Natural killer cell (primary cell): ENCODE data around the gene ACSM5. TPM values are rescaled to one million over a fixed set of nuclear protein-coding genes. Genes with fewer than 3 reads are reported as not detected.
"Not testable (repeated sequence)": the region's sequence is repeated elsewhere in the genome, so short reads cannot be mapped to it uniquely, and the experiment has no call there.

ENCODE experiments used
- ATAC-seq, 3 donors: fragments of 150-1000 bp in 2 of 3; fragments of 200-7000 bp in 1 of 3; cut with Tn5 transposase; 1 replicate in 1 of 3; 2 replicates in 2 of 3; pipeline ENCODE4 v1.10.0; 2021; ENCODE audit warnings: mild to moderate bottlenecking in 2 of 3, moderate library complexity in 2 of 3
- DNase-seq, 2 donors: peaks; one replicate each; pipeline versions ENCODE4 v3.0.0 to v3.0.0-alpha.2; 2013 to 2021; ENCODE audit warnings: mixed read lengths in 1 of 2
- H3K27ac ChIP-seq: one replicate; pipeline ENCODE4 v1.5.1; 2013; ENCODE audit warnings: mild to moderate bottlenecking, low read length
- H3K27me3 ChIP-seq: one replicate; pipeline ENCODE4 v1.6.1; 2013; ENCODE audit warnings: low read length; ENCODE audit not compliant: control insufficient read depth, insufficient read depth
- H3K36me3 ChIP-seq: one replicate; pipeline ENCODE4 v1.6.1; 2013; ENCODE audit warnings: low read length; ENCODE audit not compliant: control insufficient read depth, insufficient read depth
- H3K4me1 ChIP-seq: one replicate; pipeline ENCODE4 v1.6.1; 2013; ENCODE audit warnings: low read length; ENCODE audit not compliant: control insufficient read depth, insufficient read depth
- H3K4me3 ChIP-seq: one replicate; pipeline ENCODE4 v1.5.1; 2013; ENCODE audit warnings: low read length
- H3K9me3 ChIP-seq: one replicate; pipeline ENCODE4 v1.6.1; 2013; ENCODE audit warnings: low read length; ENCODE audit not compliant: control insufficient read depth, insufficient read depth
- H3K27ac Mint-ChIP-seq, 2 donors: one replicate each; pipeline ENCODE4 v1.8.0; 2022; ENCODE audit warnings: mild to moderate bottlenecking in 2 of 2, mixed read lengths in 2 of 2, moderate library complexity in 1 of 2
- H3K27me3 Mint-ChIP-seq, 2 donors: one replicate each; pipeline ENCODE4 v1.8.0; 2022; ENCODE audit warnings: low read depth in 2 of 2, mixed read lengths in 2 of 2
- H3K36me3 Mint-ChIP-seq: one replicate; pipeline ENCODE4 v1.8.0; 2022; ENCODE audit warnings: mixed read lengths
- H3K4me1 Mint-ChIP-seq, 2 donors: one replicate each; pipeline ENCODE4 v1.8.0; 2022; ENCODE audit warnings: mixed read lengths in 2 of 2
- H3K4me3 Mint-ChIP-seq: one replicate; pipeline ENCODE4 v1.8.0; 2022; ENCODE audit warnings: mild to moderate bottlenecking, moderate library complexity, mixed read lengths
- H3K9me3 Mint-ChIP-seq, 2 donors: one replicate each; pipeline ENCODE4 v1.8.0; 2022; ENCODE audit warnings: mixed read lengths in 2 of 2
- WGBS: methylation state at CpG from one replicate; pipeline ENCODE4 v1.1.7; 2013; ENCODE audit warnings: missing lambda C conversion rate; ENCODE audit not compliant: insufficient coverage; 5-methylcytosine and 5-hydroxymethylcytosine counted together
- intact Hi-C: fragments of 100-400 bp; cut with micrococcal nuclease; formaldehyde crosslinking; loops from one replicate; pipeline ENCODE4 v1.14.2; 2022
- total RNA-seq, 4 donors: library from RNA; stranded (reverse); fragments of 120-200 nt in 1 of 4; gene quantifications; one replicate each; pipeline versions ENCODE4 v1.2.3 to v1.2.4, GENCODE V29; 2013 to 2022
- TF ChIP-seq, protein P1 (sequence below): fragments of 200-600 bp; IDR thresholded peaks from one replicate; pipeline ENCODE4 v1.8.0; 2022; ENCODE audit warnings: antibody characterized with exemption

Gene ACSM5
- total RNA-seq, 3 donors from 2014 or later (not counting 1 experiment from before 2014, with no cell fraction given), result not detected

GRCh38 chr16:20421748-20422147 lies 12.4 kb downstream of the ACSM5 start:
- H3K4me3 Mint-ChIP-seq, H3K36me3 Mint-ChIP-seq, H3K9me3 Mint-ChIP-seq, H3K4me1 Mint-ChIP-seq, H3K27me3 ChIP-seq, H3K9me3 ChIP-seq, H3K4me3 ChIP-seq, H3K27me3 Mint-ChIP-seq, DNase-seq, ATAC-seq, H3K27ac Mint-ChIP-seq, H3K36me3 ChIP-seq, H3K27ac ChIP-seq, H3K4me1 ChIP-seq, intact Hi-C loops: not testable (repeated sequence)
- 78% methylated on average over 1 of the region's 2 CpGs for WGBS

DNA sequence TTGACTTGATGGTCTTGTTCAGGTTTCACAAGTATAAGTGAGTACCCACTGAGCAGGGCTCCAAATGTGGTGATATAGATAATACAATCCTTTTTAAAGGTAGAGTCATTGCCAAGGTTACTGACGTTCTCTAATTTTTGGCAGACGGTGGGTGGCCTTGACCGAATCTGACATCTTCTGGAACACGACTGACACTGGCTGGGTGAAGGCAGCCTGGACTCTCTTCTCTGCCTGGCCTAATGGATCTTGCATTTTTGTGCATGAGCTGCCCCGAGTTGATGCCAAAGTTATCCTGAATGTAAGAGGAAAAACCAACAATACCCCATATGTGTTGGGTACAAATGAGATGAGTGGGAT lies 14.4 kb downstream of the ACSM5 start:
- intact Hi-C loops, H3K9me3 Mint-ChIP-seq, H3K27me3 Mint-ChIP-seq, H3K36me3 ChIP-seq, H3K9me3 ChIP-seq, H3K4me1 Mint-ChIP-seq, H3K27me3 ChIP-seq, H3K4me1 ChIP-seq, DNase-seq, H3K27ac Mint-ChIP-seq, H3K4me3 ChIP-seq, H3K27ac ChIP-seq, ATAC-seq, H3K4me3 Mint-ChIP-seq, H3K36me3 Mint-ChIP-seq: not testable (repeated sequence)
- 96% methylated on average over 4 of the region's 5 CpGs for whole genome bisulfite sequencing

DNA sequence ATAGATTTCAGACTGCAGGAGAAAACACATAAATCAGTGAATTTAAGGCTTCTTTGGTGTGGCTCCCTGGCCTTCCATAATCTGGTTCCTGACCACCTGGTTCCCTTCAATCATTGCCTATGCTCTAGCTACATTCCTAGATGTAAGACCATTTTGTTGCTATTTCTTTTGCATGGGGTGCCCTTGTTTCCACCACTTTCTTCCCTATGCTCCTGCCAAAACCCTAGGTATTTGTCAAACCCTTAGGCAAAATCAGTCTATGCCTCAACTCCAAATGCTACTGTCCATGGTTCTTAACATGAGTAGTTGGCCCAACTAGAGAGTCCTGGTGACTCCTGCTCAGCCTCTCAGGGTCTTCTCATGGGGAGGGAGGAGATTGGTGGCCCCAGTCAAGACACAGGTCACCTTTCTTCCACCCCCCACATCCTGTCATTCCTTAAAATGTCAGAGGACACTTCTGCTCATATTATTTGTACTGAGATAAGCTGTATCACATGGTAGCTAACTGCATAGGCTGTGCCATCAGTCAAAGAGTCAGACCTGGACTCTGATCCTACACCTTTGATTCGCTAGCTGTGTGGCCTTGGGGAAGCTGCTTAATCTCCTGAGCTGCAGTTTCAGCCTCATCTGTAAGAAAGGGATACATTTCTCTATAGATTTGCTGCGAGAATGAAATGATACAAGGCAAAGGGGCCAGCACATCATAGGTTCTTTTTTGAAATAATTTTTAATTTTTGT lies 15.0 kb downstream of the ACSM5 start:
- TF ChIP-seq, protein P1, sequence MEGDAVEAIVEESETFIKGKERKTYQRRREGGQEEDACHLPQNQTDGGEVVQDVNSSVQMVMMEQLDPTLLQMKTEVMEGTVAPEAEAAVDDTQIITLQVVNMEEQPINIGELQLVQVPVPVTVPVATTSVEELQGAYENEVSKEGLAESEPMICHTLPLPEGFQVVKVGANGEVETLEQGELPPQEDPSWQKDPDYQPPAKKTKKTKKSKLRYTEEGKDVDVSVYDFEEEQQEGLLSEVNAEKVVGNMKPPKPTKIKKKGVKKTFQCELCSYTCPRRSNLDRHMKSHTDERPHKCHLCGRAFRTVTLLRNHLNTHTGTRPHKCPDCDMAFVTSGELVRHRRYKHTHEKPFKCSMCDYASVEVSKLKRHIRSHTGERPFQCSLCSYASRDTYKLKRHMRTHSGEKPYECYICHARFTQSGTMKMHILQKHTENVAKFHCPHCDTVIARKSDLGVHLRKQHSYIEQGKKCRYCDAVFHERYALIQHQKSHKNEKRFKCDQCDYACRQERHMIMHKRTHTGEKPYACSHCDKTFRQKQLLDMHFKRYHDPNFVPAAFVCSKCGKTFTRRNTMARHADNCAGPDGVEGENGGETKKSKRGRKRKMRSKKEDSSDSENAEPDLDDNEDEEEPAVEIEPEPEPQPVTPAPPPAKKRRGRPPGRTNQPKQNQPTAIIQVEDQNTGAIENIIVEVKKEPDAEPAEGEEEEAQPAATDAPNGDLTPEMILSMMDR, result no peak
- WGBS, result 73% methylated on average over 2 of the region's 2 CpGs

GRCh38 chr16:20427401-20427797 lies 18.1 kb downstream of the ACSM5 start:
- DNase-seq, H3K27ac Mint-ChIP-seq, H3K27ac ChIP-seq, H3K27me3 Mint-ChIP-seq, ATAC-seq, H3K4me3 ChIP-seq, intact Hi-C loops, H3K4me3 Mint-ChIP-seq, H3K27me3 ChIP-seq, H3K9me3 Mint-ChIP-seq, H3K36me3 ChIP-seq, H3K36me3 Mint-ChIP-seq, H3K4me1 ChIP-seq, H3K4me1 Mint-ChIP-seq, H3K9me3 ChIP-seq: not testable (repeated sequence)
- 73% methylated on average over 2 of the region's 2 CpGs for WGBS

More for the DNA sequence above, 15.0 kb downstream of the ACSM5 start:
- Histone ChIP-seq H3K4me1 (no peaks in the 10 kb centered on the region), H3K4me3 (no peak overlapping the region), H3K36me3 (no peaks in the 10 kb centered on the region), H3K27ac (no peak overlapping the region), H3K27me3 (no peaks in the 10 kb centered on the region), H3K9me3 (no peaks in the 10 kb centered on the region)
- ATAC-seq (no peak), DNase-seq (no peak)
- Mint-ChIP-seq H3K27me3 (peaks cover 0 to 3% of the 10 kb centered on the region in 2 donors), H3K36me3 (no peaks in the 10 kb centered on the region), H3K4me3 (no peak overlapping the region), H3K9me3 (peaks cover 0 to 4% of the 10 kb centered on the region in 2 donors), H3K4me1 (no peaks in the 10 kb centered on the region), H3K27ac (no peak overlapping the region)
- intact Hi-C loops, result no loop called here

DNA sequence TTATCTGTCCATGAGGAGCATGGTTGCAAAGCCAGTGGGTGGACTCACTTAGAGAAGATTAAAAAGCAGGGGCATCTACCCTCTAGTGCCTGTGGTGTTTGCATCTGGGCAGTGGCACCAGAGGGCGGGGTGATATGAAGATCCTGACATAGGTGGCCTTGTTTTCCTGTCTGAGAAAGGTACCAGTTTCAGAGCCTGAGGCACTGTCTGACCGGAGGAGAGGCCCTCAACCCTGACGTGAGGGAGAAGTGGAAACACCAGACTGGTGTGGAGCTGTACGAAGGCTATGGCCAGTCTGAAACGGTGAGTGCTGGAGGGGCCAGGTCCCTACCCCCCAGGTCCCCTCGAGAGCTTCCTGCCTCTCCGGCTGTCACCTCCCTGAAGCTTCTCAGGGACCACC lies 20.2 kb downstream of the ACSM5 start:
- 83% methylated on average over 7 of the region's 7 CpGs for WGBS
- H3K4me1 Mint-ChIP-seq, result not testable (repeated sequence)

GRCh38 chr16:20430480-20430879 lies 21.1 kb downstream of the ACSM5 start:
- H3K4me3 Mint-ChIP-seq, H3K4me1 ChIP-seq, H3K27me3 ChIP-seq, intact Hi-C loops, ATAC-seq, H3K27ac ChIP-seq, H3K36me3 ChIP-seq, H3K36me3 Mint-ChIP-seq, DNase-seq, H3K4me1 Mint-ChIP-seq, H3K27me3 Mint-ChIP-seq, H3K9me3 ChIP-seq, H3K27ac Mint-ChIP-seq, H3K4me3 ChIP-seq, H3K9me3 Mint-ChIP-seq: not testable (repeated sequence)
- 95% methylated on average over 1 of the region's 1 CpG for WGBS

More for the DNA sequence above, 20.2 kb downstream of the ACSM5 start:
- H3K36me3 Mint-ChIP-seq, intact Hi-C loops, H3K27me3 Mint-ChIP-seq, H3K4me1 ChIP-seq, H3K9me3 Mint-ChIP-seq, H3K36me3 ChIP-seq, H3K9me3 ChIP-seq, DNase-seq, H3K27ac Mint-ChIP-seq, H3K27ac ChIP-seq, H3K27me3 ChIP-seq, H3K4me3 ChIP-seq, H3K4me3 Mint-ChIP-seq, ATAC-seq: not testable (repeated sequence)
